ENCODE data around the gene MKKS.

- TF ChIP-seq CTCF (IDR thresholded peaks at IDR 0.05) (no peak), EZH2phosphoT487 (IDR thresholded peaks at IDR 0.05) (no peak), EZH2 (IDR thresholded peaks at IDR 0.05) (no peak)
Observed at GRCh38 chr20:10375191-10375590, 58.8 kb downstream of the MKKS start.
